ENCODE results near the gene PDSS2.

The PDSS2 gene

GRCh38 chr6:107392069-107392468 lies 67.3 kb downstream of the PDSS2 start:
- no peak overlapping the region for H3K4me3 ChIP-seq (replicated peaks in 1 of 2; ENCODE audit: low read depth in 2 of 2, low read length in 2 of 2)
- DNase-seq (ENCODE audit: low read depth in 2 of 2): no peak
- no peak for TF ChIP-seq CTCF (IDR thresholded peaks at IDR 0.05; ENCODE audit: low read depth, low read length)

- TF ChIP-seq CTCF (IDR thresholded peaks at IDR 0.05; ENCODE audit: low read depth, low read length): no peak
- DNase-seq (ENCODE audit: low read depth in 2 of 2): no peak
- H3K4me3 ChIP-seq (replicated peaks in 1 of 2; ENCODE audit: low read depth in 2 of 2, low read length in 2 of 2): no peak overlapping the region
These were observed 68.5 kb downstream of the PDSS2 start for GRCh38 chr6:107390685-107391435.

- no peak for DNase-seq (ENCODE audit: low read depth in 2 of 2)
- TF ChIP-seq CTCF (IDR thresholded peaks at IDR 0.05; ENCODE audit: low read depth, low read length): no peak
These were observed 69.3 kb downstream of the PDSS2 start for GRCh38 chr6:107390056-107390455.

GRCh38 chr6:107386904-107387303 lies 72.5 kb downstream of the PDSS2 start:
- TF ChIP-seq CTCF (IDR thresholded peaks at IDR 0.05; ENCODE audit: low read depth, low read length): no peak
- no peak overlapping the region for H3K4me3 ChIP-seq (replicated peaks in 1 of 2; ENCODE audit: low read depth in 2 of 2, low read length in 2 of 2)
- DNase-seq (ENCODE audit: low read depth in 2 of 2): no peak

More at GRCh38 chr6:107390056-107390455, 69.3 kb downstream of the PDSS2 start:
- H3K4me3 ChIP-seq (replicated peaks in 1 of 2; ENCODE audit: low read depth in 2 of 2, low read length in 2 of 2): no peak overlapping the region

- DNase-seq (ENCODE audit: low read depth in 2 of 2): peak; percentile 22 to 51
- TF ChIP-seq CTCF (IDR thresholded peaks at IDR 0.05; ENCODE audit: low read depth, low read length): no peak
- no peak overlapping the region for H3K4me3 ChIP-seq (replicated peaks in 1 of 2; ENCODE audit: low read depth in 2 of 2, low read length in 2 of 2)
These were observed 73.0 kb downstream of the PDSS2 start for GRCh38 chr6:107386340-107386739.

GRCh38 chr6:107383705-107384104 lies 75.7 kb downstream of the PDSS2 start:
- no peak for TF ChIP-seq CTCF (IDR thresholded peaks at IDR 0.05; ENCODE audit: low read depth, low read length)
- no peak for DNase-seq (ENCODE audit: low read depth in 2 of 2)
- H3K4me3 ChIP-seq (replicated peaks in 1 of 2; ENCODE audit: low read depth in 2 of 2, low read length in 2 of 2): no peak overlapping the region

GRCh38 chr6:107374264-107374663 lies 85.1 kb downstream of the PDSS2 start:
- no peak for TF ChIP-seq CTCF (IDR thresholded peaks at IDR 0.05; ENCODE audit: low read depth, low read length)
- no peak for DNase-seq (ENCODE audit: low read depth in 2 of 2)
- no peak overlapping the region for H3K4me3 ChIP-seq (replicated peaks in 1 of 2; ENCODE audit: low read depth in 2 of 2, low read length in 2 of 2)
